GM12878 (cell line): ENCODE results near the gene PCDHGA10. TPM values are rescaled to one million over a fixed set of nuclear protein-coding genes. Genes with fewer than 3 reads are reported as not detected.

Experiments used
- ATAC-seq: fragments of 200-7000 bp; cut with Tn5 transposase; 3 replicates; pipeline ENCODE4 v1.9.1; 2020; ENCODE audit warnings: mild to moderate bottlenecking, moderate library complexity
- BruUV-seq: library from RNA; stranded (reverse); fragments of 400-500 nt; replicated peaks from 2 replicates; lab custom pipeline; 2021; lab: Mats Ljungman, UMichigan
- CTCF ChIA-PET: fragments of 300-600 bp; sonication (Branson Sonifier 250); formaldehyde crosslinking; extraction: SDS; loops from one replicate; lab custom pipeline; 2021; ENCODE audit warnings: inconsistent platforms; lab: Yijun Ruan, JAX
- POLR2A ChIA-PET: fragments of 350-600 bp; formaldehyde crosslinking; extraction: SDS; loops from one replicate; lab custom pipeline; 2021; ENCODE audit warnings: inconsistent platforms; lab: Charles Lee
- RAD21 ChIA-PET: fragments of 300-600 bp; sonication (Branson Sonifier 250); formaldehyde crosslinking; loops from one replicate; lab custom pipeline; 2023; ENCODE audit warnings: antibody characterized with exemption; ENCODE audit not compliant: unreplicated experiment; lab: Charles Lee
- SMC1A ChIA-PET: fragments of 300-600 bp; sonication (Branson Sonifier 250); formaldehyde crosslinking; loops from one replicate; lab custom pipeline; 2023; ENCODE audit not compliant: unreplicated experiment, uncharacterized antibody; lab: Charles Lee
- DNase-seq: peaks from one replicate; pipeline ENCODE4 v3.0.0-alpha.2; 2011; ENCODE audit warnings: low read depth, low spot score
- FAIRE-seq: peaks from 3 replicates; lab custom pipeline; 2011; peaks lifted over from hg19 to GRCh38; lab: Jason Lieb, UNC
- H2AFZ ChIP-seq: 2 replicates; pipeline ENCODE4 v1.6.0; 2011; ENCODE audit warnings: low read depth, low read length, control low read depth; ENCODE audit not compliant: control insufficient read depth
- H3K27ac ChIP-seq: 2 replicates; pipeline ENCODE4 v1.5.1; 2011; ENCODE audit warnings: control low read depth; ENCODE audit not compliant: control insufficient read depth, insufficient read depth
- H3K27me3 ChIP-seq, 2 experiments: replicated peaks in 1 of 2; 2 replicates each; pipeline versions ENCODE4 v1.6.0 to v1.6.1; 2011; ENCODE audit warnings: low read length in 1 of 2; ENCODE audit not compliant: control insufficient read depth in 2 of 2, insufficient read depth in 2 of 2
- H3K36me3 ChIP-seq, 2 experiments: 2 replicates each; pipeline ENCODE4 v1.5.1; 2011; ENCODE audit warnings: low read length in 1 of 2; ENCODE audit not compliant: control insufficient read depth in 2 of 2, insufficient read depth in 2 of 2
- H3K4me1 ChIP-seq: 2 replicates; pipeline ENCODE4 v1.6.1; 2011; ENCODE audit warnings: mild to moderate bottlenecking, low read length, moderate library complexity, mixed read lengths; ENCODE audit not compliant: control insufficient read depth, insufficient read depth
- H3K4me2 ChIP-seq: 2 replicates; pipeline ENCODE4 v1.6.0; 2011; ENCODE audit warnings: control low read depth; ENCODE audit not compliant: control insufficient read depth, insufficient read depth
- H3K4me3 ChIP-seq: fragments of 200-600 bp; sonication (generic); 2 replicates; pipeline ENCODE4 v1.5.1; 2016
- H3K79me2 ChIP-seq: 2 replicates; pipeline ENCODE4 v1.6.0; 2011; ENCODE audit warnings: low read length; ENCODE audit not compliant: control insufficient read depth, insufficient read depth
- H3K9ac ChIP-seq: 2 replicates; pipeline ENCODE4 v1.8.0; 2011; ENCODE audit warnings: low read length, control low read depth, mixed read lengths; ENCODE audit not compliant: control insufficient read depth, insufficient read depth
- H3K9me3 ChIP-seq: replicated peaks from 3 replicates; pipeline ENCODE4 v1.5.1; 2011; ENCODE audit warnings: mild to moderate bottlenecking, low read length; ENCODE audit not compliant: control insufficient read depth, insufficient read depth
- H4K20me1 ChIP-seq: 2 replicates; pipeline ENCODE4 v1.6.0; 2011; ENCODE audit not compliant: control insufficient read depth, insufficient read depth
- FOXK2 ChIP-seq: fragments of 450-650 bp; IDR thresholded peaks from 2 replicates; pipeline ENCODE4 v1.6.1; 2017; ENCODE audit warnings: mild to moderate bottlenecking, moderate library complexity
- GABPA ChIP-seq: IDR thresholded peaks from 2 replicates; pipeline ENCODE4 v1.6.1; 2014; ENCODE audit warnings: antibody characterized with exemption, low read depth, mild to moderate bottlenecking, inconsistent platforms
- NFXL1 ChIP-seq: fragments of 450-650 bp; IDR thresholded peaks from 2 replicates; pipeline ENCODE4 v1.6.1; 2017; ENCODE audit warnings: antibody characterized with exemption, mild to moderate bottlenecking, borderline replicate concordance
- NR2C2 ChIP-seq: IDR thresholded peaks from 2 replicates; pipeline ENCODE4 v1.6.1; 2011; ENCODE audit warnings: borderline replicate concordance, low read depth; ENCODE audit not compliant: control insufficient read depth, insufficient read length
- POLR2A ChIP-seq: IDR thresholded peaks from 2 replicates; pipeline ENCODE4 v1.6.1; 2011; ENCODE audit warnings: low read depth, mild to moderate bottlenecking, low read length
- SIX5 ChIP-seq: IDR thresholded peaks from 2 replicates; pipeline ENCODE4 v1.6.1; 2011; ENCODE audit warnings: mild to moderate bottlenecking, low read depth, low read length, moderate library complexity; ENCODE audit not compliant: severe bottlenecking
- SMARCA5 ChIP-seq: fragments of 450-650 bp; IDR thresholded peaks from 2 replicates; pipeline ENCODE4 v1.6.1; 2017; ENCODE audit warnings: mild to moderate bottlenecking
- STAT1 ChIP-seq: fragments of 450-650 bp; conservative IDR thresholded peaks from 2 replicates; pipeline ENCODE4 v1.6.1; 2014; ENCODE audit warnings: antibody characterized with exemption, mild to moderate bottlenecking
- WGBS: methylation state at CpG from one replicate; pipeline ENCODE4 v1.1.6; 2016; ENCODE audit warnings: low lambda C conversion rate; ENCODE audit not compliant: insufficient replicate concordance, insufficient coverage; ENCODE audit errors: missing lambda C conversion rate; 5-methylcytosine and 5-hydroxymethylcytosine counted together
- in situ Hi-C: fragments of 300-500 bp; cut with MboI; formaldehyde crosslinking; loops from 9 replicates; pipeline ENCODE4 v1.14.3; 2018; ENCODE audit warnings: mixed read lengths
- intact Hi-C: fragments of 100-400 bp; cut with micrococcal nuclease; formaldehyde crosslinking; loops from one replicate; pipeline ENCODE4 v1.14.2; 2022; ENCODE audit not compliant: unreplicated experiment
- polyA plus RNA-seq, 11 experiments: library from polyadenylated mRNA; depleted of rRNA in 4 of 11; unstranded in 6 of 11; stranded (reverse) in 5 of 11; fragments of >200 nt; fragmentation: Nextera tagmentation in 4 of 11; fragmentation: Illumina TruSeq in 1 of 11; extraction: Ambion mirVana in 4 of 11; extraction: Trizol in 1 of 11; gene quantifications; 1 replicate in 1 of 11; 2 replicates in 10 of 11; pipeline versions ENCODE4 v1.2.1 to v1.2.3, GENCODE V29; 2011 to 2016; ENCODE audit warnings: inconsistent platforms in 2 of 11, missing spikeins in 2 of 11, low read depth in 1 of 11
- total RNA-seq, 4 experiments: library from RNA; depleted of rRNA in 3 of 4; stranded (reverse); fragments of >200 nt in 3 of 4; fragmentation: Illumina TruSeq in 1 of 4; extraction: Trizol in 1 of 4; gene quantifications; 2 replicates each; pipeline versions ENCODE4 v1.2.1 to v1.2.3, GENCODE V29; 2013 to 2021
- TF ChIP-seq, protein P1 (sequence below): IDR thresholded peaks from 2 replicates; pipeline ENCODE4 v1.6.1; 2011; ENCODE audit warnings: mild to moderate bottlenecking, low read depth, low read length, moderate library complexity; ENCODE audit not compliant: insufficient replicate concordance

PCDHGA10 gene
- total and polyA plus RNA-seq, 10 of the 15 experiments (the other 5 are each of a cell fraction or from before 2014, with no cell fraction given), result 0.39 to 2.2 (median 1.1) TPM

DNA sequence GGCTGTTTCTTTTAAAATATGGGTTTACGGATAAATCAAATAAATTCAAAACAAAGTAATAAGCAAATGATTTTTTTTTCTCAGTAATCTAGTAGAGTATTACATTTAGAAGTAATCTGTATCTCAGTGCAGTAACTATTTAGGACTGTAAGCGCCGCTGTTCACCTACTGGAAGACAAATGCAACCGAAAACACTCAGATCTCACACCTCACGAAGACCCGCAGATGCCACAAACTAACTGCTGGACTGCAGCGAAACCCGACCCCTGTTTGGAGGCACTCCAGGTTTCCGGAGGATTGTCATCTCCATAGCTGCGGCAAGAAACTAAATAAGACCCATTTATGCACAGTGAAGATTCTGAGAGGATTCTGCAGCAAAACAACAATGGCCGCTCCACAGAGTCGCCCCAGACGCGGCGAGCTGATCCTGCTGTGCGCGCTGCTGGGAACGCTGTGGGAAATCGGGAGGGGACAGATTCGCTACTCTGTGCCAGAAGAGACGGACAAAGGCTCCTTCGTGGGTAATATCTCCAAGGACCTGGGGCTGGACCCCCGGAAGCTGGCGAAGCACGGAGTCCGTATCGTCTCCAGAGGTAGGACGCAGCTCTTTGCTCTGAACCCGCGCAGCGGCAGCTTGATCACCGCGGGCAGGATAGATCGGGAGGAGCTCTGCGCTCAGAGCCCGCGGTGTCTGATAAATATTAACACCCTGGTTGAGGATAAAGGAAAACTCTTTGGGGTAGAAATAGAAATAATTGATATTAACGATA is 20.2 kb upstream of the PCDHGA10 start, which contains the start of gene PCDHGA8:
PCDHGA8 (plus strand) TSS at position 205 of the 770 bp plus-strand sequence; CDS start at position 386, 181 bp downstream.
- FAIRE-seq, result no peak
- TF ChIP-seq, protein P1, sequence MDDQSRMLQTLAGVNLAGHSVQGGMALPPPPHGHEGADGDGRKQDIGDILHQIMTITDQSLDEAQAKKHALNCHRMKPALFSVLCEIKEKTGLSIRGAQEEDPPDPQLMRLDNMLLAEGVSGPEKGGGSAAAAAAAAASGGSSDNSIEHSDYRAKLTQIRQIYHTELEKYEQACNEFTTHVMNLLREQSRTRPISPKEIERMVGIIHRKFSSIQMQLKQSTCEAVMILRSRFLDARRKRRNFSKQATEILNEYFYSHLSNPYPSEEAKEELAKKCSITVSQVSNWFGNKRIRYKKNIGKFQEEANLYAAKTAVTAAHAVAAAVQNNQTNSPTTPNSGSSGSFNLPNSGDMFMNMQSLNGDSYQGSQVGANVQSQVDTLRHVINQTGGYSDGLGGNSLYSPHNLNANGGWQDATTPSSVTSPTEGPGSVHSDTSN, result no peak
- TF ChIP-seq GABPA (no peak), SIX5 (no peak)
- H3K4me2 ChIP-seq, result no peak within 1 kb of the TSS
- no peak within 1 kb of the TSS for H3K9ac ChIP-seq
- ATAC-seq, result no peak
- peaks cover 5% of the 10 kb centered on the region; the same call in 2 of the 3 replicates for H3K9me3 ChIP-seq
- no peaks in the 10 kb centered on the region for H4K20me1 ChIP-seq
- WGBS, result 83% methylated on average over 38 of the region's 38 CpGs
- no peak for DNase-seq
- ChIA-PET SMC1A (interaction anchor here (1.4 kb wide), 1 partner anchor 165 kb away, joined by 4 read pairs; no protein-coding TSS in a partner anchor), RAD21 (no interaction called here), CTCF (interaction anchor here (0.9 to 1.4 kb wide), 4 partner anchors 10 to 171 kb away, joined by 3 read pairs; partner anchors contain the start of genes PCDHGA10 and PCDHGA7), POLR2A (no interaction called here)
- H3K36me3 ChIP-seq, result no peaks in the 10 kb centered on the region
- H3K27me3 ChIP-seq, result no peaks in the 10 kb centered on the region
- H3K4me3 ChIP-seq, result no peak within 1 kb of the TSS
- H3K79me2 ChIP-seq, result no peaks in the 10 kb centered on the region
- intact Hi-C loops (no loop called here), in situ Hi-C loops (no loop called here)
- BruUV-seq, result no TSS peak
- no peak within 1 kb of the TSS for H2AFZ ChIP-seq
- no peaks in the 10 kb centered on the region for H3K4me1 ChIP-seq
- H3K27ac ChIP-seq, result no peak within 1 kb of the TSS

DNA sequence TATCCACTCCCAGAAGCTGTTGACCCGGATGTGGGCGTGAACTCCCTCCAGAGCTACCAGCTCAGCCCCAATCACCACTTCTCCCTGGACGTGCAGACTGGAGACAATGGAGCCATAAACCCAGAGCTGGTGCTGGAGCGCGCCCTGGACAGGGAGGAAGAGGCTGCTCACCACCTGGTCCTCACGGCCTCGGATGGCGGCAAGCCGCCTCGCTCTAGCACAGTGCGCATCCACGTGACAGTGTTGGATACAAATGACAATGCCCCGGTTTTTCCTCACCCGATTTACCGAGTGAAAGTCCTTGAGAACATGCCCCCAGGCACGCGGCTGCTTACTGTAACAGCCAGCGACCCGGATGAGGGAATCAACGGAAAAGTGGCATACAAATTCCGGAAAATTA is 19.5 kb upstream of the PCDHGA10 start:
- H3K9me3 ChIP-seq, result peaks cover 4% of the 10 kb centered on the region; the same call in 2 of the 3 replicates
- H3K36me3 ChIP-seq, result no peaks in the 10 kb centered on the region
- ATAC-seq, result no peak
- H4K20me1 ChIP-seq, result no peaks in the 10 kb centered on the region
- no peaks in the 10 kb centered on the region for H3K27me3 ChIP-seq
- ChIA-PET POLR2A (no interaction called here), CTCF (interaction anchor here (1.3 to 1.4 kb wide), 2 partner anchors 20 to 170 kb away, joined by 3 read pairs; no protein-coding TSS in a partner anchor)
- intact Hi-C loops, result no loop called here
- H3K4me2 ChIP-seq, result no peak overlapping the region
- TF ChIP-seq NFXL1, result no peak
- no peak for TF ChIP-seq POLR2A
- no peak for TF ChIP-seq NR2C2
- TF ChIP-seq FOXK2, result no peak
- TF ChIP-seq SMARCA5, result no peak
- TF ChIP-seq STAT1, result no peak
- TF ChIP-seq, all 136 proteins: peak for 0
- Histone ChIP-seq H3K79me2 (no peaks in the 10 kb centered on the region), H3K27ac (no peak overlapping the region), H3K4me3 (no peak overlapping the region), H2AFZ (no peak overlapping the region), H3K4me1 (no peaks in the 10 kb centered on the region), H3K9ac (no peak overlapping the region)
- ChIA-PET SMC1A (no interaction called here), RAD21 (no interaction called here)
- 87% methylated on average over 21 of the region's 21 CpGs for WGBS
- no TSS peak for BruUV-seq
- DNase-seq (no peak), FAIRE-seq (no peak)
- in situ Hi-C loops, result no loop called here
